Measurements from ENCODE around the gene MAGI1.

Gene MAGI1

DNA sequence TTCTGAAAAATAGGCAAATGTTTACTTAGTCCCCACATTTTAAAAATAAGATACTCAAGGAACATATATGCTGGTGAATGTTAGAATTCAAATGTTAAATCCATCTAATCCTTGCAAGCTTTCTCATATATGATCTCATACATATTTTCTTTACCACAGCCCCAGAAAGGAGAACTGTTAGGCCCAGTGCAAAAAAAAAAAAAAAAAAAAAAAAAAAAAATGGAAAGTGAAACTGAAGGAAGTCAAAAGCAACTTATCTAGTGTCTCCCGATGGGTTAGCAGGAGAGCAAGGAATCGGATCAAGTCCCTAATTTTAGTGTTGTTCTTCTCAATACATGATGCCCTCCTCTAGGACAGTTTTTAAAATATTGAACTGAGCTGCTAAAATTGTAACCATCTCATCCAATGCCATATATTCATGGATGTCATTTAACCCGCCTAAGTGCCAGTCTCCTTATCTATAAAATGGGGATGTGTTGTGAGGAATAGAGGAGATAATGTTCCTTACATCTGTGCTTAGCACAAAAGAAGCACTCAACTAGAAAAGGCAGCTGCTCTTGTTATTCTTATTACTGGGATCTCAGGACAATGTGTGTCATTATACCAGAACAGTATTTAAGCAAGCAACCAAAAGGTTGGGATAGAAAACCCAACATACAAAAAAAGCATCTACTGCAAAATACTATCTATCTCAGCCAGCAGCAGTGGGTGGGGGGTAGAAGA is 279.7 kb downstream of the MAGI1 start:
- Histone ChIP-seq H3K36me3 (ENCODE audit: insufficient read depth) (no peaks in the 10 kb centered on the region), H3K79me2 (ENCODE audit: insufficient read depth, low read depth) (no peaks in the 10 kb centered on the region), H2AFZ (ENCODE audit: low read depth) (no peak overlapping the region), H3K27me3 (ENCODE audit: insufficient read depth, low read depth) (no peaks in the 10 kb centered on the region), H4K20me1 (ENCODE audit: insufficient read depth) (no peaks in the 10 kb centered on the region), H3K4me1 (ENCODE audit: low read depth, poor library complexity, severe bottlenecking) (peaks cover 14% of the 10 kb centered on the region), H3K9ac (no peak overlapping the region), H3K4me2 (no peak overlapping the region), H3K27ac (no peak overlapping the region), H3K4me3 (IDR thresholded peaks at IDR 0.05; ENCODE audit: insufficient read depth, low read depth, low read length) (no peak overlapping the region)
- no peak for TF ChIP-seq CTCF (conservative IDR thresholded peaks at IDR 0.05; ENCODE audit: low read depth, low read length)

GRCh38 chr3:65758438-65758837 is 280.3 kb downstream of the MAGI1 start:
- Histone ChIP-seq H3K4me3 (IDR thresholded peaks at IDR 0.05; ENCODE audit: insufficient read depth, low read depth, low read length) (no peak overlapping the region), H3K4me2 (no peak overlapping the region), H3K27ac (no peak overlapping the region), H3K79me2 (ENCODE audit: insufficient read depth, low read depth) (no peaks in the 10 kb centered on the region), H3K36me3 (ENCODE audit: insufficient read depth) (no peaks in the 10 kb centered on the region), H4K20me1 (ENCODE audit: insufficient read depth) (no peaks in the 10 kb centered on the region), H3K4me1 (ENCODE audit: low read depth, poor library complexity, severe bottlenecking) (peaks cover 14% of the 10 kb centered on the region), H3K27me3 (ENCODE audit: insufficient read depth, low read depth) (no peaks in the 10 kb centered on the region), H3K9ac (no peak overlapping the region), H2AFZ (ENCODE audit: low read depth) (no peak overlapping the region)
- TF ChIP-seq CTCF (conservative IDR thresholded peaks at IDR 0.05; ENCODE audit: low read depth, low read length): no peak

DNA sequence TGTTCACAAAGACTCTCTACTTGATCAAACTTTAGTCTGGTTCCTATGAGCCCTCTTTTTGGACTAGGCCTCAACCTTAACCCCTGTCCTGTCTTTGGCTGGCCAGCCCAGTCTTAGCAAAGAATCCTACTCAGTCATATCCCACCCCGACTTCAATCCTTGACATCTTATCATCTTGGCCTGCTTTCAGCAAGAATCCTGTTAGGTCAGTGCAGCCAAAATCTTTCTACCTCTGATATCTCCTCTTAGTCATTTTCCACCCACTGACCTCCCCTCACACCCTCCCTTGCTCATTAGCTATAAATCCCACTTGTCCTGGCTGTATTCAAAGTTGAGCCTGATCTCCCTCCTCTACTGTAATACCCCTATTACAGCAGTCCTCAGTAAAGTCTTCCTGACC is 286.1 kb downstream of the MAGI1 start:
- no peak for TF ChIP-seq CTCF (conservative IDR thresholded peaks at IDR 0.05; ENCODE audit: low read depth, low read length)
- no peaks in the 10 kb centered on the region for H4K20me1 ChIP-seq (ENCODE audit: insufficient read depth)
- H3K4me2 ChIP-seq: no peak overlapping the region
- no peak overlapping the region for H3K27ac ChIP-seq
- no peaks in the 10 kb centered on the region for H3K79me2 ChIP-seq (ENCODE audit: insufficient read depth, low read depth)
- H3K9ac ChIP-seq: no peak overlapping the region
- no peak overlapping the region for H3K4me3 ChIP-seq (IDR thresholded peaks at IDR 0.05; ENCODE audit: insufficient read depth, low read depth, low read length)
- no peak overlapping the region for H2AFZ ChIP-seq (ENCODE audit: low read depth)
- H3K36me3 ChIP-seq (ENCODE audit: insufficient read depth): no peaks in the 10 kb centered on the region
- H3K27me3 ChIP-seq (ENCODE audit: insufficient read depth, low read depth): no peaks in the 10 kb centered on the region
- no peaks in the 10 kb centered on the region for H3K4me1 ChIP-seq (ENCODE audit: low read depth, poor library complexity, severe bottlenecking)

DNA sequence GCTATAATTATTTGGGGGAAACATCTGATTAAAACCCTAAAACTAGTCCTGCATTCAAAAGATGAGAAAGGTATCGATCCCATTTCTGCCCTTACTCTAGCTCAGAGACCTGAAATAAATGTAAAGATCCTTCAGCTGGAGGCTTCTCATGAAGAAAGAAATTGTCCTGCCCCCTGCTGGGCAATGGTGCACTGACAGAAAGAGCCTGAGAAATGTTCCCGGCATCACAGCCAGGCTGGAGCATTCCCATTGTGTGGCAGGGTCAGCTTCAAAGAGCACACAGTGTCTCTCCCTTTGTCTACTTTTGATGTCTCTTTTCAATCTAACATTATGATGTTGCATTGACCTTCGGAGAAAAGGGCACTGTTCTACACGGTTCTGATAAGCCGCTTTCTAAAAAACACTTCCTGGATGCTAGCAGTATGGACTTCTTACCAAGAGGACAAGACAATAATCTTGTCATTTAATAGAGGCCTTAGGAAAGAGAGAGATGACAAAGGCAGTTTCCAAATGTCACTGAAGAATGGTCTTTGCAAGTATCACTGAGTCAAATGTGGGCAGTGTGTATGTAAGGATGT is 287.5 kb downstream of the MAGI1 start:
- TF ChIP-seq CTCF (conservative IDR thresholded peaks at IDR 0.05; ENCODE audit: low read depth, low read length): peak; percentile 66
- no peak overlapping the region for H3K4me2 ChIP-seq
- no peak overlapping the region for H2AFZ ChIP-seq (ENCODE audit: low read depth)
- no peaks in the 10 kb centered on the region for H3K36me3 ChIP-seq (ENCODE audit: insufficient read depth)
- H3K27ac ChIP-seq: no peak overlapping the region
- H4K20me1 ChIP-seq (ENCODE audit: insufficient read depth): no peaks in the 10 kb centered on the region
- H3K9ac ChIP-seq: no peak overlapping the region
- no peaks in the 10 kb centered on the region for H3K4me1 ChIP-seq (ENCODE audit: low read depth, poor library complexity, severe bottlenecking)
- no peaks in the 10 kb centered on the region for H3K27me3 ChIP-seq (ENCODE audit: insufficient read depth, low read depth)
- H3K4me3 ChIP-seq (IDR thresholded peaks at IDR 0.05; ENCODE audit: insufficient read depth, low read depth, low read length): no peak overlapping the region
- H3K79me2 ChIP-seq (ENCODE audit: insufficient read depth, low read depth): no peaks in the 10 kb centered on the region
